Hepatocyte (in vitro differentiated cells): ENCODE results near the gene NRP1. TPM values are rescaled to one million over a fixed set of nuclear protein-coding genes. Genes with fewer than 3 reads are reported as not detected.
A peak's percentile ranks its signal among the peaks of the same experiment; 100 is the strongest.

ENCODE experiments used
- DNase-seq: peaks from one replicate; pipeline ENCODE4 v3.0.0-alpha.2; 2016; ENCODE audit warnings: low spot score
- H2AFZ ChIP-seq: fragments of 200-600 bp; sonication (generic); 2 replicates; pipeline ENCODE4 v1.6.0; 2016; ENCODE audit warnings: antibody characterized with exemption, mild to moderate bottlenecking
- H3K27ac ChIP-seq: fragments of 200-600 bp; sonication (generic); 2 replicates; pipeline ENCODE4 v1.5.1; 2016; ENCODE audit warnings: mild to moderate bottlenecking
- H3K27me3 ChIP-seq: fragments of 200-600 bp; sonication (generic); 2 replicates; pipeline ENCODE4 v1.6.1; 2016
- H3K36me3 ChIP-seq: fragments of 200-600 bp; sonication (generic); replicated peaks from 2 replicates; pipeline ENCODE4 v1.5.1; 2016; ENCODE audit warnings: low read depth; ENCODE audit not compliant: insufficient read depth
- H3K4me1 ChIP-seq: fragments of 200-600 bp; sonication (generic); 2 replicates; pipeline ENCODE4 v1.5.1; 2016; ENCODE audit warnings: mild to moderate bottlenecking, moderate library complexity; ENCODE audit not compliant: insufficient read depth
- H3K4me2 ChIP-seq: fragments of 200-600 bp; sonication (generic); 2 replicates; pipeline ENCODE4 v1.6.0; 2016
- H3K4me3 ChIP-seq: fragments of 200-600 bp; sonication (generic); 2 replicates; pipeline ENCODE4 v1.5.1; 2016; ENCODE audit warnings: mild to moderate bottlenecking
- H3K79me2 ChIP-seq: fragments of 200-600 bp; sonication (generic); 2 replicates; pipeline ENCODE4 v1.6.0; 2017; ENCODE audit warnings: mild to moderate bottlenecking
- H3K9me2 ChIP-seq: fragments of 200-600 bp; sonication (generic); replicated peaks from 2 replicates; pipeline ENCODE4 v1.6.0; 2017; ENCODE audit warnings: mild to moderate bottlenecking; ENCODE audit not compliant: insufficient read depth
- H3K9me3 ChIP-seq: fragments of 200-600 bp; sonication (generic); 2 replicates; pipeline ENCODE4 v1.5.1; 2016; ENCODE audit warnings: low read depth, mild to moderate bottlenecking
- H4K20me1 ChIP-seq: fragments of 200-600 bp; sonication (generic); 2 replicates; pipeline ENCODE4 v1.6.0; 2016; ENCODE audit warnings: mild to moderate bottlenecking; ENCODE audit not compliant: insufficient read depth, poor library complexity, severe bottlenecking
- CTCF ChIP-seq: fragments of 200-600 bp; sonication (generic); IDR thresholded peaks from 2 replicates; pipeline ENCODE4 v1.5.1; 2016; ENCODE audit warnings: antibody characterized with exemption, mild to moderate bottlenecking; ENCODE audit not compliant: poor library complexity
- EZH2 ChIP-seq: fragments of 200-600 bp; sonication (generic); IDR thresholded peaks from 2 replicates; pipeline ENCODE4 v1.6.1; 2016; ENCODE audit warnings: antibody characterized with exemption, mild to moderate bottlenecking, borderline replicate concordance
- EZH2phosphoT487 ChIP-seq: fragments of 200-600 bp; sonication (generic); IDR thresholded peaks from one replicate; pipeline ENCODE4 v1.6.1; 2018; ENCODE audit warnings: antibody characterized with exemption, mild to moderate bottlenecking, low read depth, moderate library complexity; ENCODE audit not compliant: unreplicated experiment, severe bottlenecking
- WGBS: methylation state at CpG from one replicate; pipeline ENCODE4 v1.1.6; 2016; ENCODE audit warnings: low lambda C conversion rate; ENCODE audit errors: missing lambda C conversion rate; 5-methylcytosine and 5-hydroxymethylcytosine counted together
- polyA plus RNA-seq: library from polyadenylated mRNA; unstranded; fragments of >200 nt; fragmentation: Nextera tagmentation; extraction: Ambion mirVana; gene quantifications from 2 replicates; pipeline ENCODE4 v1.2.1, GENCODE V29; 2016
- total RNA-seq: library from RNA; depleted of rRNA; stranded (reverse); fragments of >200 nt; gene quantifications from 2 replicates; pipeline ENCODE4 v1.2.3, GENCODE V29; 2014

NRP1 gene
- total and polyA plus RNA-seq, 2 experiments from 2014 or later, result 32.2 to 46.9 TPM

GRCh38 chr10:33136781-33137180 lies 197.7 kb downstream of the NRP1 start:
- Histone ChIP-seq H3K27ac (peak overlapping the region; percentile 93), H3K4me1 (peaks cover 22% of the 10 kb centered on the region), H3K36me3 (no peaks in the 10 kb centered on the region), H2AFZ (no peak overlapping the region), H3K9me2 (no peaks in the 10 kb centered on the region), H3K9me3 (no peaks in the 10 kb centered on the region), H3K79me2 (no peaks in the 10 kb centered on the region), H3K27me3 (no peaks in the 10 kb centered on the region), H3K4me3 (no peak overlapping the region), H3K4me2 (no peak overlapping the region), H4K20me1 (no peaks in the 10 kb centered on the region)
- DNase-seq, result peak; percentile 60
- TF ChIP-seq CTCF (no peak), EZH2 (no peak)
- WGBS, result 22% methylated on average over 1 of the region's 1 CpG

GRCh38 chr10:33136271-33136670 lies 198.2 kb downstream of the NRP1 start:
- Histone ChIP-seq H3K4me1 (peaks cover 22% of the 10 kb centered on the region), H3K4me2 (no peak overlapping the region), H2AFZ (no peak overlapping the region), H3K27ac (peak overlapping the region; percentile 84), H3K9me3 (no peaks in the 10 kb centered on the region), H4K20me1 (no peaks in the 10 kb centered on the region), H3K36me3 (no peaks in the 10 kb centered on the region), H3K27me3 (no peaks in the 10 kb centered on the region), H3K79me2 (no peaks in the 10 kb centered on the region), H3K4me3 (no peak overlapping the region), H3K9me2 (no peaks in the 10 kb centered on the region)
- DNase-seq, result no peak
- 60% methylated on average over 3 of the region's 3 CpGs for WGBS
- TF ChIP-seq CTCF, result no peak
- no peak for TF ChIP-seq EZH2
- TF ChIP-seq EZH2phosphoT487, result no peak

- peaks cover 22% of the 10 kb centered on the region for H3K4me1 ChIP-seq
- H3K27ac ChIP-seq, result peak overlapping the region; percentile 92
- no peak for TF ChIP-seq EZH2
- TF ChIP-seq EZH2phosphoT487, result no peak
- no peak for TF ChIP-seq CTCF
- no peak overlapping the region for H3K4me2 ChIP-seq
- no peaks in the 10 kb centered on the region for H3K9me2 ChIP-seq
- H3K36me3 ChIP-seq, result no peaks in the 10 kb centered on the region
- 76% methylated on average over 11 of the region's 11 CpGs for WGBS
- no peaks in the 10 kb centered on the region for H3K79me2 ChIP-seq
- H3K4me3 ChIP-seq, result no peak overlapping the region
- no peaks in the 10 kb centered on the region for H3K27me3 ChIP-seq
- no peaks in the 10 kb centered on the region for H4K20me1 ChIP-seq
- H3K9me3 ChIP-seq, result no peaks in the 10 kb centered on the region
- DNase-seq, result peak; percentile 82
- H2AFZ ChIP-seq, result no peak overlapping the region
Measured at GRCh38 chr10:33134011-33134751, 200.3 kb downstream of the NRP1 start.
